ENCODE data around the gene ANKS1A. TPM values are rescaled to one million over a fixed set of nuclear protein-coding genes. Genes with fewer than 3 reads are reported as not detected.

The ANKS1A gene
- total and polyA plus RNA-seq, 2 of the 4 experiments (the other 2 are of a cell fraction), result 7.2 to 7.5 TPM

- in situ Hi-C loops (cut with MboI; ENCODE audit: low sequenced_read_pairs) (no loop called here), dilution Hi-C loops (cut with HindIII; ENCODE audit: low sequenced_read_pairs, unreplicated experiment) (no loop called here), intact Hi-C loops (cut with micrococcal nuclease) (no loop called here)
- H3K23ac ChIP-seq (ENCODE audit: low read depth, low read length), result no peak overlapping the region
- H4K20me1 ChIP-seq (ENCODE audit: insufficient read depth, low read length), result peaks cover 7% of the 10 kb centered on the region; the same call in 1 of the 2 replicates
- POLR2A ChIA-PET (ENCODE audit: unreplicated experiment), result no interaction called here
- H2BK120ac ChIP-seq (ENCODE audit: low read depth, low read length), result no peak overlapping the region
- no peak overlapping the region for H3K4ac ChIP-seq (ENCODE audit: low read depth, low read length)
- DNase-seq (no peak), ATAC-seq (ENCODE audit: low read depth) (no peak)
- CTCF ChIA-PET, result no interaction called here
- H4K91ac ChIP-seq (ENCODE audit: insufficient read depth, low read depth, low read length), result no peak overlapping the region
- H2AK5ac ChIP-seq (ENCODE audit: low read depth, low read length), result no peak overlapping the region
- no peak overlapping the region for H3K4me3 ChIP-seq (ENCODE audit: insufficient read depth, low read depth, low read length)
- TF ChIP-seq RFX5 (IDR thresholded peaks at IDR 0.05; ENCODE audit: low read depth, low read length) (no peak), MXI1 (IDR thresholded peaks at IDR 0.05; ENCODE audit: borderline replicate concordance, low read depth, low read length) (no peak)
- peaks cover 14 to 19% of the 10 kb centered on the region in 2 experiments for H3K79me1 ChIP-seq (ENCODE audit: low read depth in 1 of 2, low read length in 2 of 2)
- H3K14ac ChIP-seq (replicated peaks; ENCODE audit: low read depth, low read length), result no peak overlapping the region
- no peak overlapping the region for H4K8ac ChIP-seq (ENCODE audit: low read depth in 2 of 2, low read length in 2 of 2)
- no peak overlapping the region for H2BK15ac ChIP-seq (ENCODE audit: low read depth, low read length)
- no peaks in the 10 kb centered on the region for H3K4me1 ChIP-seq (ENCODE audit: control insufficient read depth, insufficient read depth, low read length)
- H3K9ac ChIP-seq (ENCODE audit: low read depth, low read length), result no peak overlapping the region
- H3K9me1 ChIP-seq (ENCODE audit: insufficient read depth, low read length), result peaks cover 4% of the 10 kb centered on the region; the same call in 1 of the 2 replicates
- no peak overlapping the region for H3K27ac ChIP-seq (ENCODE audit: insufficient read depth, low read length)
- no peak overlapping the region for H3K18ac ChIP-seq (ENCODE audit: low read depth, low read length)
- no peak overlapping the region for H4K5ac ChIP-seq (ENCODE audit: low read depth, low read length)
- no TSS peak for BruUV-seq (replicated peaks)
- no peaks in the 10 kb centered on the region for H3K27me3 ChIP-seq (ENCODE audit: control insufficient read depth, insufficient read depth, low read length)
- H3K56ac ChIP-seq (ENCODE audit: extremely low read depth, insufficient read depth, low read length), result no peak overlapping the region
- H3K4me2 ChIP-seq (ENCODE audit: low read depth, low read length), result no peak overlapping the region
- H2AFZ ChIP-seq (replicated peaks; ENCODE audit: low read length, poor library complexity), result no peak overlapping the region
- H2BK20ac ChIP-seq (ENCODE audit: low read depth, low read length), result no peak overlapping the region
- no peak overlapping the region for H2AK9ac ChIP-seq (replicated peaks; ENCODE audit: low read depth, low read length, poor library complexity)
- WGBS, 2 experiments (ENCODE audit: extremely low coverage in 2 of 2, insufficient read length in 1 of 2), result no CpG with 5 or more reads among the region's 1 CpG
- no peaks in the 10 kb centered on the region for H3K9me3 ChIP-seq (ENCODE audit: control insufficient read depth, insufficient read depth, low read length)
- no peaks in the 10 kb centered on the region for H3K36me3 ChIP-seq (ENCODE audit: control insufficient read depth, insufficient read depth, low read length)
- no peak overlapping the region for H2BK5ac ChIP-seq (ENCODE audit: low read depth, low read length, poor library complexity, severe bottlenecking)
Observed at GRCh38 chr6:34897130-34897529, 8.1 kb downstream of the ANKS1A start.

Data from IMR-90 (cell line).